GM13976 (cell line): ENCODE data around the gene CFAP46.

Source experiments
- DNase-seq: peaks from one replicate; pipeline ENCODE4 v3.0.0; 2012; ENCODE audit warnings: low spot score
- CTCF ChIP-seq: IDR thresholded peaks from 2 replicates; pipeline ENCODE4 v1.5.1; 2012; ENCODE audit warnings: borderline replicate concordance, mild to moderate bottlenecking; ENCODE audit not compliant: insufficient read depth; ENCODE audit errors: extremely low read depth, missing control alignments, control extremely low read depth
- in situ Hi-C: fragments of 300-500 bp; cut with MboI; formaldehyde crosslinking; loops from one replicate; pipeline ENCODE4 v1.12.0; 2022; ENCODE audit warnings: low sequenced_read_pairs, mixed read lengths, inconsistent platforms; ENCODE audit not compliant: unreplicated experiment

CFAP46 gene

GRCh38 chr10:132984008-132984295 is 41.6 kb upstream of the CFAP46 start:
- no peak for TF ChIP-seq CTCF
- in situ Hi-C loops, result no loop called here
- DNase-seq, result no peak

- DNase-seq, result no peak
- in situ Hi-C loops, result no loop called here
- TF ChIP-seq CTCF, result no peak
These were observed 41.1 kb upstream of the CFAP46 start for GRCh38 chr10:132983252-132984007.

- TF ChIP-seq CTCF, result no peak
- DNase-seq, result no peak
- in situ Hi-C loops, result no loop called here
These were observed 40.1 kb upstream of the CFAP46 start for GRCh38 chr10:132982301-132982989.

GRCh38 chr10:132981746-132982145 is 39.4 kb upstream of the CFAP46 start:
- in situ Hi-C loops, result no loop called here
- no peak for DNase-seq
- TF ChIP-seq CTCF, result no peak

- in situ Hi-C loops, result no loop called here
- no peak for DNase-seq
- TF ChIP-seq CTCF, result no peak
These were observed 38.8 kb upstream of the CFAP46 start for GRCh38 chr10:132981173-132981555.

GRCh38 chr10:132980426-132981172 is 38.2 kb upstream of the CFAP46 start:
- TF ChIP-seq CTCF, result no peak
- DNase-seq, result no peak
- in situ Hi-C loops, result no loop called here
